IPS-18c (cell line): ENCODE data around the gene EPS15.

Source experiments
- H3K4me3 ChIP-seq: 2 replicates; pipeline ENCODE4 v1.7.0; 2013; ENCODE audit warnings: low read depth, mild to moderate bottlenecking, low read length, moderate library complexity; ENCODE audit not compliant: insufficient read depth
- H3K9me3 ChIP-seq: one replicate; pipeline ENCODE4 v1.6.1; 2013; ENCODE audit warnings: mild to moderate bottlenecking, low read length, moderate library complexity; ENCODE audit not compliant: control insufficient read depth, insufficient read depth

Gene EPS15

GRCh38 chr1:51310871-51311613 is 208.0 kb downstream of the EPS15 start:
- H3K4me3 ChIP-seq = no peak overlapping the region
- H3K9me3 ChIP-seq = no peaks in the 10 kb centered on the region

GRCh38 chr1:51309291-51309690 is 209.8 kb downstream of the EPS15 start:
- Histone ChIP-seq H3K9me3 (no peaks in the 10 kb centered on the region), H3K4me3 (no peak overlapping the region)

DNA sequence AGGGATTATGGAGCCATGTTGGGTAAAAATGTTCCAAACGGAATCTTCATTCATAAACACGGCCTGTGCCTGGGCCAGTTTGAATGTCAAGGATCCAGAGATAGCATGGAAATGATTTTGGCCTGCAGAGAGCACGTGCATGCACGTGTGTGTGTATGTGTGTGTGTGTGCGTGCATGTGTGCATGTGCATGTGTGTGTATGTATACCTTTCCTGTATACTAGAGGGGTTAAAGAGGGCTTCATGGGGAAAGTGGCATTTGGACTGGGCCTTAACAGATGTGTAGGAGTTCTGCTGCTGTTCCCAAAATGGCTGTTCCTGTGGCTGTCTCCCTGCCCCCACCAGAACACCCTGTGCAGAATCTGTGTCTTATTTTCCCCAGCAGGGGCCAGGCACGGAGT is 210.4 kb downstream of the EPS15 start:
- no peak overlapping the region for H3K4me3 ChIP-seq
- no peaks in the 10 kb centered on the region for H3K9me3 ChIP-seq

- Histone ChIP-seq H3K4me3 (no peak overlapping the region), H3K9me3 (no peaks in the 10 kb centered on the region)
These were observed 212.1 kb downstream of the EPS15 start for GRCh38 chr1:51306950-51307349.

- Histone ChIP-seq H3K9me3 (no peaks in the 10 kb centered on the region), H3K4me3 (no peak overlapping the region)
These were observed 213.7 kb downstream of the EPS15 start for GRCh38 chr1:51305371-51305823.

DNA sequence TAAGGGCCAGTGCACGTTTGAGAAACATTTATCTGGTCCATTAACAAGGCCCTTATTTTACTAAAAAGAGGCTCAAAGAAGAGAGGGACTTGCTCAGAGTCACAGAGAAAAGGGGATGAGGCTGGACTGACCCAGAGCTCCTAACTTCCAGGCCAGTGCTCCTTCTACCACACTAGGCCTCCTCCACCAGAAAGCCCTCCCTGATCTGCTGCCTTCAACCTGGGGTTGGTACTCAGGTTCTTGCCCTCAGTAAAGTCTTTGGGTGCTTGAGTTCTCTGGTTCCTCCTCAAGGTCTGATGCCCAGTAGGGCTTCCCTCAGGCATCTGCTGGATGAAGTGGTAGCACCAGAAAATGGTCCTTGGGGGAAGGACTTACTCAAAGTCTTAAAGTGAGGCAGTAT is 214.7 kb downstream of the EPS15 start:
- Histone ChIP-seq H3K4me3 (no peak overlapping the region), H3K9me3 (peaks cover 2% of the 10 kb centered on the region)
